Smooth muscle cell (in vitro differentiated cells): Measurements from ENCODE around the gene IL18BP. TPM values are rescaled to one million over a fixed set of nuclear protein-coding genes. Genes with fewer than 3 reads are reported as not detected.

Experiments used
- DNase-seq: peaks from one replicate; lab custom pipeline; 2025; ENCODE audit not compliant: unreplicated experiment; lab: John Stamatoyannopoulos, UW
- H2AFZ ChIP-seq: fragments of 200-600 bp; sonication (generic); 2 replicates; pipeline ENCODE4 v1.6.0; 2016; ENCODE audit warnings: antibody characterized with exemption, low read depth, mild to moderate bottlenecking
- H3F3A ChIP-seq: fragments of 200-600 bp; sonication (generic); 2 replicates; pipeline ENCODE4 v1.6.0; 2017; ENCODE audit warnings: antibody characterized with exemption, low read depth
- H3K27ac ChIP-seq: fragments of 200-600 bp; sonication (generic); 2 replicates; pipeline ENCODE4 v1.5.1; 2016; ENCODE audit warnings: low read depth, mild to moderate bottlenecking
- H3K27me3 ChIP-seq: fragments of 200-600 bp; sonication (generic); 2 replicates; pipeline ENCODE4 v1.6.1; 2016; ENCODE audit warnings: low read depth, mild to moderate bottlenecking
- H3K36me3 ChIP-seq: fragments of 200-600 bp; sonication (generic); 2 replicates; pipeline ENCODE4 v1.5.1; 2016; ENCODE audit warnings: low read depth
- H3K4me1 ChIP-seq: fragments of 200-600 bp; sonication (generic); 2 replicates; pipeline ENCODE4 v1.5.1; 2016; ENCODE audit warnings: low read depth
- H3K4me2 ChIP-seq: fragments of 200-600 bp; sonication (generic); 2 replicates; pipeline ENCODE4 v1.6.0; 2016; ENCODE audit warnings: mild to moderate bottlenecking
- H3K4me3 ChIP-seq: fragments of 200-600 bp; sonication (generic); 2 replicates; pipeline ENCODE4 v1.5.1; 2016; ENCODE audit warnings: mild to moderate bottlenecking
- H3K79me2 ChIP-seq: fragments of 200-600 bp; sonication (generic); 2 replicates; pipeline ENCODE4 v1.6.0; 2016; ENCODE audit warnings: low read depth, mild to moderate bottlenecking
- H3K9ac ChIP-seq: fragments of 200-600 bp; sonication (generic); 2 replicates; pipeline ENCODE4 v1.6.0; 2016; ENCODE audit warnings: low read depth
- H3K9me3 ChIP-seq: fragments of 200-600 bp; sonication (generic); replicated peaks from 2 replicates; pipeline ENCODE4 v1.5.1; 2016; ENCODE audit warnings: low read depth
- H4K20me1 ChIP-seq: fragments of 200-600 bp; sonication (generic); 2 replicates; pipeline ENCODE4 v1.6.0; 2016; ENCODE audit warnings: low read depth
- WGBS: methylation state at CpG from one replicate; pipeline ENCODE4 v1.1.7; 2016; ENCODE audit warnings: low lambda C conversion rate; 5-methylcytosine and 5-hydroxymethylcytosine counted together
- polyA plus RNA-seq: library from polyadenylated mRNA; unstranded; fragments of >200 nt; fragmentation: Nextera tagmentation; extraction: Ambion mirVana; gene quantifications from 2 replicates; pipeline ENCODE4 v1.2.1, GENCODE V29; 2016
- total RNA-seq: library from RNA; depleted of rRNA; stranded (reverse); fragments of >200 nt; gene quantifications from 2 replicates; pipeline ENCODE4 v1.2.3, GENCODE V29; 2014
- TF ChIP-seq, protein P1 (sequence below): fragments of 200-600 bp; sonication (generic); IDR thresholded peaks from 2 replicates; pipeline ENCODE4 v1.5.1; 2017; ENCODE audit warnings: borderline replicate concordance, mild to moderate bottlenecking, antibody characterized with exemption; ENCODE audit not compliant: insufficient read depth, poor library complexity, severe bottlenecking

IL18BP gene
- total and polyA plus RNA-seq, 2 experiments from 2014 or later, result 0.55 to 4.5 TPM

GRCh38 chr11:72024069-72024754 lies 25.5 kb downstream of the IL18BP start:
- H3K27ac ChIP-seq, result peak overlapping the region; percentile 92
- H3K79me2 ChIP-seq, result peaks cover 25% of the 10 kb centered on the region
- H3K36me3 ChIP-seq, result peaks cover 19% of the 10 kb centered on the region

DNA sequence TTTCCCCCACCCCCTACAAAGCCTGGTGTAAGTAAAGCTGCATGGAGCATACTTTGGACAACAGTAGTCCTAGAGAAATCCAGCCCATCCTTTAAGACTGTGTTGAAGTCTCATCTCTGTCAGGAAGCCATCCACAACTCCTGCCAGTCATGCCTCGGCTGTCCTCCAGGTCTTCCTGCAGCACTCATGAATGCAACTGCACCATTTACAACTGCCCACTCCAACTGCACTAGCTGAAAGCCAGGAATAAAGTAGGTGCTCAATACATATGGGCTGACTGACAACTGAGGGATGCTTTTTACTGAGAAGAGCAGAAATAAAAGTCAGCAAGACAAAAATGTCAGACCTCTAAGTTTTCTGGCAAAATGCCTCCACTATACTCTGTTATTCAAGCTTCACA lies 27.4 kb downstream of the IL18BP start:
- H3K79me2 ChIP-seq, result peaks cover 42% of the 10 kb centered on the region

More at GRCh38 chr11:72024069-72024754, 25.5 kb downstream of the IL18BP start:
- WGBS, result 68% methylated on average over 5 of the region's 5 CpGs
- Histone ChIP-seq H3F3A (peaks cover 10% of the 10 kb centered on the region), H3K4me1 (peaks cover 7% of the 10 kb centered on the region), H3K4me3 (no peak overlapping the region), H3K27me3 (no peaks in the 10 kb centered on the region), H4K20me1 (peaks cover 13% of the 10 kb centered on the region), H3K9me3 (no peaks in the 10 kb centered on the region), H3K4me2 (no peak overlapping the region), H3K9ac (no peak overlapping the region), H2AFZ (no peak overlapping the region)
- DNase-seq, result no peak
- TF ChIP-seq, protein P1, sequence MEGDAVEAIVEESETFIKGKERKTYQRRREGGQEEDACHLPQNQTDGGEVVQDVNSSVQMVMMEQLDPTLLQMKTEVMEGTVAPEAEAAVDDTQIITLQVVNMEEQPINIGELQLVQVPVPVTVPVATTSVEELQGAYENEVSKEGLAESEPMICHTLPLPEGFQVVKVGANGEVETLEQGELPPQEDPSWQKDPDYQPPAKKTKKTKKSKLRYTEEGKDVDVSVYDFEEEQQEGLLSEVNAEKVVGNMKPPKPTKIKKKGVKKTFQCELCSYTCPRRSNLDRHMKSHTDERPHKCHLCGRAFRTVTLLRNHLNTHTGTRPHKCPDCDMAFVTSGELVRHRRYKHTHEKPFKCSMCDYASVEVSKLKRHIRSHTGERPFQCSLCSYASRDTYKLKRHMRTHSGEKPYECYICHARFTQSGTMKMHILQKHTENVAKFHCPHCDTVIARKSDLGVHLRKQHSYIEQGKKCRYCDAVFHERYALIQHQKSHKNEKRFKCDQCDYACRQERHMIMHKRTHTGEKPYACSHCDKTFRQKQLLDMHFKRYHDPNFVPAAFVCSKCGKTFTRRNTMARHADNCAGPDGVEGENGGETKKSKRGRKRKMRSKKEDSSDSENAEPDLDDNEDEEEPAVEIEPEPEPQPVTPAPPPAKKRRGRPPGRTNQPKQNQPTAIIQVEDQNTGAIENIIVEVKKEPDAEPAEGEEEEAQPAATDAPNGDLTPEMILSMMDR, result no peak

GRCh38 chr11:72030472-72031045 lies 31.9 kb downstream of the IL18BP start:
- H3F3A ChIP-seq, result peaks cover 10% of the 10 kb centered on the region
- peaks cover 7% of the 10 kb centered on the region for H3K4me1 ChIP-seq
- peaks cover 58% of the 10 kb centered on the region for H4K20me1 ChIP-seq
- H3K4me2 ChIP-seq, result no peak overlapping the region
- no peaks in the 10 kb centered on the region for H3K9me3 ChIP-seq
- no peak overlapping the region for H3K9ac ChIP-seq
- DNase-seq, result no peak
- H2AFZ ChIP-seq, result no peak overlapping the region
- H3K4me3 ChIP-seq, result no peak overlapping the region
- H3K36me3 ChIP-seq, result peaks cover 17% of the 10 kb centered on the region
- TF ChIP-seq, protein P1, result no peak
- 92% methylated on average over 1 of the region's 1 CpG for WGBS
- peaks cover 87% of the 10 kb centered on the region for H3K79me2 ChIP-seq
- no peak overlapping the region for H3K27ac ChIP-seq
- H3K27me3 ChIP-seq, result no peaks in the 10 kb centered on the region

More for the DNA sequence above, 27.4 kb downstream of the IL18BP start:
- Histone ChIP-seq H3K9ac (peak overlapping the region; percentile 27), H3K4me2 (peak overlapping the region; percentile 36), H3K27ac (peak overlapping the region; percentile 92), H3K4me3 (no peak overlapping the region), H3K27me3 (no peaks in the 10 kb centered on the region), H2AFZ (no peak overlapping the region), H3K36me3 (peaks cover 23% of the 10 kb centered on the region), H4K20me1 (peaks cover 28% of the 10 kb centered on the region), H3K4me1 (peaks cover 7% of the 10 kb centered on the region), H3F3A (peaks cover 10% of the 10 kb centered on the region), H3K9me3 (no peaks in the 10 kb centered on the region)
- TF ChIP-seq, protein P1, result no peak
- 67% methylated on average over 1 of the region's 1 CpG for WGBS
- DNase-seq, result no peak
